HFFc6 (cell line): Measurements from ENCODE around the gene MOCS2. TPM values are rescaled to one million over a fixed set of nuclear protein-coding genes. Genes with fewer than 3 reads are reported as not detected.

Experiments used
- total RNA-seq, 6 experiments: library from RNA; stranded (reverse); fragmentation: NEBNext Ultra II Directional; extraction: Animal tissue kit (Norgen Biotek cat#: 25700); gene quantifications; 2 replicates in 1 of 6; 3 replicates in 5 of 6; pipeline ENCODE4 v1.2.3, GENCODE V29; 2021

MOCS2 gene
- total RNA-seq, 6 experiments from 2014 or later: 51.2 to 58.7 (median 54.9) TPM

Other genes with a start within 250 kb of the MOCS2 start
- gene ITGA2, start 120.4 kb downstream of the MOCS2 start, total RNA-seq: 10 to 100 TPM; 42.9 to 76.6 (median 50.5) TPM